Measurements from ENCODE around the gene WDR33. TPM values are rescaled to one million over a fixed set of nuclear protein-coding genes. Genes with fewer than 3 reads are reported as not detected.

The WDR33 gene
- total RNA-seq, 6 experiments from 2014 or later, result 15.6 to 38.3 (median 28.0) TPM

DNA sequence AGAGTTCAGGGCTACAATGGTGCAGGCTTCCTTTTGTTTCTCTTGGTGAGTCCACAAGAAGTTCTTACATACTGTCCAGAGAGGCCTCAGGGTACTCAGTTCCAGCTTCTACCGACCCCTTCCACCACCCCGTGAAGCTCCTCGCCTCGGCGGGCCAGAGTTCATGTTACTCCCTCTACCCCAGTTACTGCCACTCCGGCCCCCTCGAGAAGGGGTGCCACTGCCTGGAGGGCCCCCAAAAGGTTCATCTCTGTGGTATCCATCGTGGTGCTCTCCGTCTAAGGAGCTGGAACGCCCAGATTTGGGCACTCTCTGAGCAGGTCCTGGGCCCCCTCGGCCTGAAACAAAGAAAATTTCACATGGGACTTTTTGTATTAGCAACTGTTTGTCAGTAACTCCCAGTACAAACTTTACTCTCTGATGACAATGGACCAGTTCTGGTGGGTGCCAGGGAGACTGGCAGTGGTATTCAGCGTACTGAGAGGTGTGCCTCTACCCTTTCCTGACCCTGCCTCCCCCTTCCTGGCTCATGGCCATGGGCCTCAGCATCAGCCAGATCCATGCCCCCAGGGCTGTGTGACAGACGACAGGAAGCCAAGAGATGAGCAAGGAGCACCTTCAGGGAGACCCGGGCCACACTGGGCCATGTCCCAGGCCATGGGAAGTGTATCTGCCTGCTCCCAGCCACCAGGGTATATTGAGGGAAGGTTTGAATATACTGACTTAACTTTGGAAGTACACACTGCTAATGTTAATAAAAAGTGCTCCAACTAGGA is 104.6 kb downstream of the WDR33 start:
- peaks cover 0 to 15% (median 6%) of the 10 kb centered on the region in 4 donors for H3K36me3 ChIP-seq
- DNase-seq (no peak), ATAC-seq (no peak)
- peaks cover 0 to 57% (median 24%) of the 10 kb centered on the region in 4 donors for H3K4me1 ChIP-seq
- no peaks in the 10 kb centered on the region for H3K9me3 ChIP-seq
- H3K27ac ChIP-seq, result peak overlapping the region in 2 of 3 donors; percentile 49 to 74
- H3K27me3 ChIP-seq, result no peaks in the 10 kb centered on the region
- WGBS (ENCODE audit: insufficient coverage, low coverage, low lambda C conversion rate, missing lambda C conversion rate), result 94% methylated on average over 12 of the region's 14 CpGs
- intact Hi-C loops (cut with DNase I), result no loop called here
- H3K4me3 ChIP-seq, result no peak overlapping the region
- no peak for TF ChIP-seq POLR2A (IDR thresholded peaks at IDR 0.05)
- TF ChIP-seq, protein P1, sequence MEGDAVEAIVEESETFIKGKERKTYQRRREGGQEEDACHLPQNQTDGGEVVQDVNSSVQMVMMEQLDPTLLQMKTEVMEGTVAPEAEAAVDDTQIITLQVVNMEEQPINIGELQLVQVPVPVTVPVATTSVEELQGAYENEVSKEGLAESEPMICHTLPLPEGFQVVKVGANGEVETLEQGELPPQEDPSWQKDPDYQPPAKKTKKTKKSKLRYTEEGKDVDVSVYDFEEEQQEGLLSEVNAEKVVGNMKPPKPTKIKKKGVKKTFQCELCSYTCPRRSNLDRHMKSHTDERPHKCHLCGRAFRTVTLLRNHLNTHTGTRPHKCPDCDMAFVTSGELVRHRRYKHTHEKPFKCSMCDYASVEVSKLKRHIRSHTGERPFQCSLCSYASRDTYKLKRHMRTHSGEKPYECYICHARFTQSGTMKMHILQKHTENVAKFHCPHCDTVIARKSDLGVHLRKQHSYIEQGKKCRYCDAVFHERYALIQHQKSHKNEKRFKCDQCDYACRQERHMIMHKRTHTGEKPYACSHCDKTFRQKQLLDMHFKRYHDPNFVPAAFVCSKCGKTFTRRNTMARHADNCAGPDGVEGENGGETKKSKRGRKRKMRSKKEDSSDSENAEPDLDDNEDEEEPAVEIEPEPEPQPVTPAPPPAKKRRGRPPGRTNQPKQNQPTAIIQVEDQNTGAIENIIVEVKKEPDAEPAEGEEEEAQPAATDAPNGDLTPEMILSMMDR (IDR thresholded peaks at IDR 0.05), result no peak

DNA sequence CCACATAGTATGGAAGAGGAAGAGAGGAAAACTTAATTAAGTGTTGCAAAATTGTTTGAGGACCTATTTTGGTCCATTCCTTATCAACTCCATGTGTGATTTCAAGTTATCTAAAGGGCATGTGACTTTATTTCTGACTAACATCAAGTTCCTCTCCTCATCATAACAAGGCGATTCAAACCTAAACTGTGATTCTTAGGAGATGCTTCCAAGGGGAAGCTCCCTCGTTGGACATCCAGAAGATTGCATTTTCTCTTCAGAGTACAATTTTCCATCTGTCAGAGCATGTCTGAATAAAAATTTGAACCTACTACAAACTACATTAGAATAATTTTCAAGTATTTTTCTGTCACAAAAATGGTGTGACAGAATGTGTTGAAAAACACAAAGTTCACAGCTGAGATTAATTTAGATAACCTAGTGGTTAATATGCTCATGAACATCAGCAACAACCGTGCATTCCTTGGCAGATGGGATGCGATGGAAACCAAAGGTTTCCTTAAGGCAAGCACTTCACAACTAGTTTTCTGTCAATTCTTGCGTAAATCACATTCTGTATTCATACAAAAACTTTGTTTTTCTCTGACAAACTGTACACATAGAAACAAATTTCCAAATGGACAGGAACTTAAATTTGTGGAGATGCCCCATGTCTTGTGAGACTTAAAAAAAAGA is 105.4 kb downstream of the WDR33 start:
- H3K4me3 ChIP-seq, result no peak overlapping the region
- peaks cover 0 to 15% (median 6%) of the 10 kb centered on the region in 4 donors for H3K36me3 ChIP-seq
- ATAC-seq (no peak), DNase-seq (no peak)
- 52% methylated on average over 5 of the region's 5 CpGs for WGBS (ENCODE audit: insufficient coverage, low coverage, low lambda C conversion rate, missing lambda C conversion rate)
- peaks cover 0 to 60% (median 24%) of the 10 kb centered on the region in 4 donors for H3K4me1 ChIP-seq
- TF ChIP-seq, protein P1 (IDR thresholded peaks at IDR 0.05), result no peak
- no peak for TF ChIP-seq POLR2A (IDR thresholded peaks at IDR 0.05)
- no peaks in the 10 kb centered on the region for H3K9me3 ChIP-seq
- peak overlapping the region in 2 of 3 donors; percentile 49 to 74 for H3K27ac ChIP-seq
- intact Hi-C loops (cut with DNase I), result no loop called here
- H3K27me3 ChIP-seq, result no peaks in the 10 kb centered on the region

DNA sequence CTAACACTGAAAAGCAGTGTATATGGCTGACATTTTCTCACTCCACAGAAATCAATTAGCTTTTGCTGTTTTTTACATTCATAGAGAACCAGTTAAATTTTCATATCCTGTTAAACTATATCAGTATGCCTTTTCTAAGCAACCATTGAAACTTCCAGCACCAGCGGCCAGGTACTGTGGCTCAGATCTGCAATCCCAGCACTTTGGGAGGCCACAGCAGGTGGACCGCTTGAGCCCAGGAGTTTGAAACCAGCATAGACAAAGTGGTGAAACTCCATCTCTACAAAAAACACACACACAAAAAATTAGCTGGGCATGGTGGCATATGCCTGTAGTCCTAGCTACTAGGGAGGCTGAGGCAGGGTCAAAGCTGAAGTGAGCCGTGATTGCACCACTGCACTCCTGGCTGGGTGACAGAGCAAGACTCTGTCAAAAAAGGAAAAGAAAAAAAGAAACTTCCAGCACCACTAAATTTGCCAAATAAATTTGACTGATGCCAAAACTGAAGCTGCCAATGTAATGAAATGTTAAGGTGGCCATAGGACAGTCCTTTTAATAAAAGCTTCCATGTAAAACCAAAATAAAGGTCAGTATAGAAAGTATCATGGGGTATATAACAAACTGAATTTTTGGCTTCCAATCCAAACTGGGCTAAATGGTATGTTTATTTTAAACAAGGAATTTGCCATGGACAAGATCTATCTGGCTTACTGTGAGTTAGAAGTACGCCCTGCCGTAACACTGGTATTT is 106.2 kb downstream of the WDR33 start:
- Histone ChIP-seq H3K36me3 (peaks cover 0 to 15% (median 6%) of the 10 kb centered on the region in 4 donors), H3K9me3 (no peaks in the 10 kb centered on the region), H3K27me3 (no peaks in the 10 kb centered on the region), H3K4me1 (peaks cover 0 to 64% (median 24%) of the 10 kb centered on the region in 4 donors), H3K27ac (peak overlapping the region in 2 of 3 donors; percentile 49 to 74), H3K4me3 (no peak overlapping the region)
- TF ChIP-seq, protein P1 (IDR thresholded peaks at IDR 0.05), result no peak
- TF ChIP-seq POLR2A (IDR thresholded peaks at IDR 0.05), result no peak
- intact Hi-C loops (cut with DNase I), result no loop called here
- DNase-seq, result peak; percentile 55 to 85 (median 80)
- WGBS (ENCODE audit: insufficient coverage, low coverage, low lambda C conversion rate, missing lambda C conversion rate), result 29% methylated on average over 5 of the region's 5 CpGs
- ATAC-seq, result peak; percentile 26 to 43 (median 37)

DNA sequence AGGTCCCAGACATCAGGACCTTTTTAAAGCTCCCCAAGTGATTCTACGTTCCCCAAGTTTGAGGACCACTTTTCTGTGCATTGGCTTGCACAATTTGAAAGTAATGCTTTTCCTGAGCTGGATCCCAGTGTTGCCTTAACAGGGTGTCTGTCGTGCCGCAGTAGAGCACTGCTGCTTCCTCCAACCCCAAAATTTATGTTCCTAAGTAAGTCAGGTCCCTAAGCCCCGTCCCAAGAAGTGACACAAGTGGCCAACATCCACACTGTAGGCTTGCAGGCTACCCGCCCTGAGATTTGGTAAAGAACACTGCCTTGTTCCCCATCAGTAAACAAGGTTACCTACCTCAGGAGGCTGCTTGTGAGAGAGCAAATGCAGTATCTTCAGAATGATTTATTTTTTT is 107.7 kb downstream of the WDR33 start:
- Histone ChIP-seq H3K36me3 (peaks cover 0 to 3% (median under 1%) of the 10 kb centered on the region in 4 donors), H3K27ac (no peak overlapping the region), H3K4me1 (peaks cover 0 to 64% (median 24%) of the 10 kb centered on the region in 4 donors), H3K9me3 (no peaks in the 10 kb centered on the region), H3K4me3 (no peak overlapping the region), H3K27me3 (no peaks in the 10 kb centered on the region)
- DNase-seq, result no peak
- no peak for TF ChIP-seq POLR2A (IDR thresholded peaks at IDR 0.05)
- TF ChIP-seq, protein P1 (IDR thresholded peaks at IDR 0.05), result no peak
- intact Hi-C loops (cut with DNase I), result no loop called here
- no peak for ATAC-seq
- WGBS (ENCODE audit: insufficient coverage, low coverage, low lambda C conversion rate, missing lambda C conversion rate), result 94% methylated on average over 5 of the region's 5 CpGs

Data from right lobe of liver (tissue), 6 donors.